Liver (tissue), 9 donors: ENCODE measurements around the gene PLCB2. TPM values are rescaled to one million over a fixed set of nuclear protein-coding genes. Genes with fewer than 3 reads are reported as not detected.

Source experiments
- DNase-seq: peaks from one replicate; pipeline ENCODE4 v3.0.0-alpha.2; 2017; ENCODE audit warnings: low spot score
- H3K27ac ChIP-seq, 2 donors: one replicate each; pipeline ENCODE4 v1.7.0; 2013; ENCODE audit warnings: inconsistent platforms in 2 of 2, low read length in 2 of 2, control low read depth in 1 of 2, low read depth in 1 of 2, mild to moderate bottlenecking in 1 of 2
- H3K27me3 ChIP-seq, 4 donors: one replicate each; pipeline versions ENCODE4 v1.6.1 to v1.7.0; 2013; ENCODE audit warnings: low read length in 3 of 4, inconsistent platforms in 1 of 4, mild to moderate bottlenecking in 1 of 4, moderate library complexity in 1 of 4; ENCODE audit not compliant: control insufficient read depth in 4 of 4, insufficient read depth in 4 of 4
- H3K36me3 ChIP-seq, 4 donors: one replicate each; pipeline versions ENCODE4 v1.6.1 to v1.7.0; 2013; ENCODE audit warnings: low read length in 3 of 4, mild to moderate bottlenecking in 3 of 4, low read depth in 1 of 4, moderate library complexity in 1 of 4; ENCODE audit not compliant: control insufficient read depth in 4 of 4, insufficient read depth in 3 of 4
- H3K4me1 ChIP-seq, 4 donors: one replicate each; pipeline versions ENCODE4 v1.6.1 to v1.7.0; 2013; ENCODE audit warnings: low read length in 3 of 4, mild to moderate bottlenecking in 3 of 4, moderate library complexity in 1 of 4; ENCODE audit not compliant: control insufficient read depth in 4 of 4, insufficient read depth in 4 of 4
- H3K4me3 ChIP-seq, 3 donors: one replicate each; pipeline versions ENCODE4 v1.6.1 to v1.7.0; 2013; ENCODE audit warnings: low read length in 3 of 3, control low read depth in 1 of 3, low read depth in 1 of 3, mild to moderate bottlenecking in 1 of 3
- H3K9ac ChIP-seq, 2 donors: one replicate each; pipeline ENCODE4 v1.7.0; 2013; ENCODE audit warnings: low read length in 2 of 2, mild to moderate bottlenecking in 2 of 2, moderate library complexity in 2 of 2, control low read depth in 1 of 2, low read depth in 1 of 2
- H3K9me3 ChIP-seq, 4 donors: one replicate each; pipeline versions ENCODE4 v1.6.1 to v1.7.0; 2013; ENCODE audit warnings: low read length in 3 of 4; ENCODE audit not compliant: control insufficient read depth in 4 of 4
- ATF3 ChIP-seq: IDR thresholded peaks from 2 replicates; pipeline ENCODE4 v1.6.1; 2016; ENCODE audit warnings: antibody characterized with exemption
- CTCF ChIP-seq: fragments of 150-350 bp; IDR thresholded peaks from 2 replicates; pipeline ENCODE4 v1.5.1; 2017; ENCODE audit warnings: improper control_type of control experiment, low read depth, low read length; ENCODE audit not compliant: missing input control
- EGR1 ChIP-seq, 2 donors: IDR thresholded peaks; 2 replicates each; pipeline ENCODE4 v1.6.1; 2016 to 2018; ENCODE audit warnings: antibody characterized with exemption in 2 of 2, low read depth in 2 of 2
- FOXA1 ChIP-seq: IDR thresholded peaks from 2 replicates; pipeline ENCODE4 v1.6.1; 2016; ENCODE audit warnings: antibody characterized with exemption
- FOXA2 ChIP-seq: IDR thresholded peaks from 2 replicates; pipeline ENCODE4 v1.6.1; 2016; ENCODE audit warnings: antibody characterized with exemption
- GABPA ChIP-seq, 2 donors: IDR thresholded peaks in 1 of 2; conservative IDR thresholded peaks in 1 of 2; 2 replicates each; pipeline ENCODE4 v1.6.1; 2016; ENCODE audit warnings: antibody characterized with exemption in 2 of 2, mild to moderate bottlenecking in 1 of 2, moderate library complexity in 1 of 2
- JUND ChIP-seq, 2 donors: IDR thresholded peaks; 2 replicates each; pipeline ENCODE4 v1.6.1; 2016; ENCODE audit warnings: antibody characterized with exemption in 2 of 2
- MAX ChIP-seq: IDR thresholded peaks from 2 replicates; pipeline ENCODE4 v1.6.1; 2016; ENCODE audit warnings: antibody characterized with exemption
- NR2F2 ChIP-seq: IDR thresholded peaks from 2 replicates; pipeline ENCODE4 v1.6.1; 2016; ENCODE audit warnings: antibody characterized with exemption
- RAD21 ChIP-seq, 2 donors: IDR thresholded peaks; 2 replicates each; pipeline ENCODE4 v1.6.1; 2016; ENCODE audit warnings: antibody characterized with exemption in 2 of 2, mild to moderate bottlenecking in 2 of 2
- REST ChIP-seq: IDR thresholded peaks from 2 replicates; pipeline ENCODE4 v1.6.1; 2016; ENCODE audit warnings: antibody characterized with exemption, mild to moderate bottlenecking
- RXRA ChIP-seq, 2 donors: IDR thresholded peaks; 2 replicates each; pipeline ENCODE4 v1.6.1; 2017 to 2018; ENCODE audit warnings: antibody characterized with exemption in 2 of 2, mild to moderate bottlenecking in 1 of 2
- SP1 ChIP-seq: IDR thresholded peaks from 2 replicates; pipeline ENCODE4 v1.6.1; 2018; ENCODE audit warnings: antibody characterized with exemption, mild to moderate bottlenecking
- TAF1 ChIP-seq: conservative IDR thresholded peaks from 2 replicates; pipeline ENCODE4 v1.6.1; 2016; ENCODE audit warnings: antibody characterized with exemption, mild to moderate bottlenecking
- YY1 ChIP-seq: IDR thresholded peaks from 2 replicates; pipeline ENCODE4 v1.6.1; 2016; ENCODE audit warnings: antibody characterized with exemption, mild to moderate bottlenecking
- ZBTB33 ChIP-seq: IDR thresholded peaks from 2 replicates; pipeline ENCODE4 v1.6.1; 2016; ENCODE audit warnings: antibody characterized with exemption
- WGBS: extraction: QIAGEN DNeasy Blood & Tissue Kit; methylation state at CpG from one replicate; pipeline ENCODE4 v1.1.7; 2013; 5-methylcytosine and 5-hydroxymethylcytosine counted together
- polyA plus RNA-seq, 2 donors: library from polyadenylated mRNA; stranded (reverse) in 1 of 2; unstranded in 1 of 2; fragments of 200-250 nt in 1 of 2; fragments of >200 nt in 1 of 2; fragmentation: Nextera tagmentation in 1 of 2; extraction: Ambion mirVana in 1 of 2; gene quantifications; one replicate each; pipeline versions ENCODE4 v1.2.1 to v1.2.3, GENCODE V29; 2013 to 2015
- total RNA-seq, 2 donors: library from RNA; depleted of rRNA; stranded (reverse); fragments of >200 nt; gene quantifications; one replicate each; pipeline ENCODE4 v1.2.3, GENCODE V29; 2014
- donor health status: healthy.
- donor health status: healthy.
- donor health status: healthy.
- donor health status: healthy.
- donor health status: healthy.

PLCB2 gene
- total and polyA plus RNA-seq, 4 donors = 2.1 to 13.3 (median 7.6) TPM

- Histone ChIP-seq H3K9me3 (no peaks in the 10 kb centered on the region), H3K4me1 (peaks cover 9 to 31% (median 24%) of the 10 kb centered on the region in 4 donors), H3K9ac (no peak overlapping the region), H3K36me3 (no peaks in the 10 kb centered on the region), H3K27me3 (no peaks in the 10 kb centered on the region), H3K27ac (no peak overlapping the region), H3K4me3 (no peak overlapping the region)
- 91% methylated on average over 5 of the region's 5 CpGs for WGBS
- DNase-seq = no peak
- TF ChIP-seq YY1 (no peak), NR2F2 (no peak), ZBTB33 (no peak), TAF1 (no peak), RXRA (IDR thresholded peaks at IDR 0.05) (no peak), CTCF (no peak), RAD21 (IDR thresholded peaks at IDR 0.05) (no peak), MAX (no peak), SP1 (no peak), EGR1 (IDR thresholded peaks at IDR 0.05; ENCODE audit: low read depth in 2 of 2) (no peak), GABPA (IDR thresholded peaks at IDR 0.05 in 1 of 2, conservative IDR thresholded peaks at IDR 0.05 in 1 of 2) (no peak), JUND (IDR thresholded peaks at IDR 0.05) (no peak), FOXA1 (no peak), ATF3 (no peak), FOXA2 (no peak), REST (no peak)
Observed at GRCh38 chr15:40355976-40356585, 48.3 kb upstream of the PLCB2 start.
